ENCODE data around the gene WNK1.

- TF ChIP-seq, protein P1, sequence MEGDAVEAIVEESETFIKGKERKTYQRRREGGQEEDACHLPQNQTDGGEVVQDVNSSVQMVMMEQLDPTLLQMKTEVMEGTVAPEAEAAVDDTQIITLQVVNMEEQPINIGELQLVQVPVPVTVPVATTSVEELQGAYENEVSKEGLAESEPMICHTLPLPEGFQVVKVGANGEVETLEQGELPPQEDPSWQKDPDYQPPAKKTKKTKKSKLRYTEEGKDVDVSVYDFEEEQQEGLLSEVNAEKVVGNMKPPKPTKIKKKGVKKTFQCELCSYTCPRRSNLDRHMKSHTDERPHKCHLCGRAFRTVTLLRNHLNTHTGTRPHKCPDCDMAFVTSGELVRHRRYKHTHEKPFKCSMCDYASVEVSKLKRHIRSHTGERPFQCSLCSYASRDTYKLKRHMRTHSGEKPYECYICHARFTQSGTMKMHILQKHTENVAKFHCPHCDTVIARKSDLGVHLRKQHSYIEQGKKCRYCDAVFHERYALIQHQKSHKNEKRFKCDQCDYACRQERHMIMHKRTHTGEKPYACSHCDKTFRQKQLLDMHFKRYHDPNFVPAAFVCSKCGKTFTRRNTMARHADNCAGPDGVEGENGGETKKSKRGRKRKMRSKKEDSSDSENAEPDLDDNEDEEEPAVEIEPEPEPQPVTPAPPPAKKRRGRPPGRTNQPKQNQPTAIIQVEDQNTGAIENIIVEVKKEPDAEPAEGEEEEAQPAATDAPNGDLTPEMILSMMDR (IDR thresholded peaks at IDR 0.05; ENCODE audit: low read depth, low read length) = no peak
- TF ChIP-seq EZH2phosphoT487 (IDR thresholded peaks at IDR 0.05; ENCODE audit: low read depth) = no peak
Observed at GRCh38 chr12:915090-915489, 162.7 kb downstream of the WNK1 start.
